Frontal cortex (tissue), 4 donors: ENCODE data around the gene ASZ1. TPM values are rescaled to one million over a fixed set of nuclear protein-coding genes. Genes with fewer than 3 reads are reported as not detected.
A peak's percentile ranks its signal among the peaks of the same experiment; 100 is the strongest.

Experiments
- DNase-seq, 2 donors: peaks; one replicate each; pipeline ENCODE4 v3.0.0; 2012; ENCODE audit warnings: low spot score in 2 of 2
- FAIRE-seq: peaks from 2 replicates; lab custom pipeline; 2012; peaks lifted over from hg19 to GRCh38; lab: Jason Lieb, UNC
- total RNA-seq: library from RNA; depleted of rRNA; stranded (reverse); fragments of >200 nt; gene quantifications from one replicate; pipeline ENCODE4 v1.2.3, GENCODE V29; 2014
- donor health status: control.
- donor health status: control.
- donor health status: control.

ASZ1 gene
- total RNA-seq, 1 donor from 2014 or later, result not detected

- no peak for DNase-seq
- no peak for FAIRE-seq
Measured at GRCh38 chr7:117350027-117350426, 77.3 kb downstream of the ASZ1 start.

- FAIRE-seq, result no peak
- DNase-seq, result no peak
Measured at GRCh38 chr7:117349570-117349969, 77.7 kb downstream of the ASZ1 start.

- FAIRE-seq (no peak), DNase-seq (no peak)
Measured at GRCh38 chr7:117347962-117348672, 79.2 kb downstream of the ASZ1 start.

GRCh38 chr7:117347480-117347879 lies 79.8 kb downstream of the ASZ1 start:
- DNase-seq, result no peak
- no peak for FAIRE-seq

DNA sequence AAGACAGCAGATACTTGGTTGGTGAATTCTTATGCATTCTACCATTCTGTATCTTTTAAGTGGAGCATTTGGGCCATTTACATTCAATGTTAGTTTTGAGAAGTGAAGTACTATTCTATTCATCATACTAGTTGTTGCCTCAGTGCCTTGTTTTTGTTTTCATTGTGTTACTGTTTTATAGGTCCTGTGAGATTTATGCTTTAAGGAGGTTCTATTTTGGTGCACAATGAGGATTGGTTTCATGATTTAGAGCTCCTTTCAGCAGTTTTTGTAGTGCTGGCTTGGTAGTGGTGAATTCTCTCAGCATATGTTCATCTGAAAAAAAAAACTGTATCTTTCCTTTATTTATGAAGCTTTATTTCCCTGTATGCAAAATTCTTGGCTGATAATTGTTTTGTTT lies 81.1 kb downstream of the ASZ1 start:
- FAIRE-seq, result no peak
- no peak for DNase-seq

- DNase-seq (no peak), FAIRE-seq (no peak)
Measured at GRCh38 chr7:117338020-117338419, 89.3 kb downstream of the ASZ1 start.

DNA sequence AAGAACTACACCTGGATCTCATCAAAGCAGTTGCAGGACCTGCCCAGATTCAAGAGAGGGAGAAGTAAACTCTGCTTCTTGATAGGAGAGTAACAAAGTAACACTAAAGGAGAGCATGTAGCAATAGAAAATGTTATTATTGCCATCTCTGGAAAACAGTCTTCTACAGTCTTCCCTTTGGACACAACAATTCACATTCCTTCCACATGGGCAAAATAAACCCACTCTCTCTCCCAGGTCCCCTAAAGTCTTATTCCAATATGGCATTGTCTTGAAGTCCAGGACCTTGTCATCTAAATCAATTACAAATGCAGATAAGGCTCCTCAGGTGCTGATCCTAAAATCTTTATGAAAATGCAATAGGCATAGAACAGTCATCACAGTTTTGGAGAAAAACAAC lies 94.1 kb downstream of the ASZ1 start:
- FAIRE-seq, result no peak

GRCh38 chr7:117332031-117332430 lies 95.3 kb downstream of the ASZ1 start:
- FAIRE-seq (no peak), DNase-seq (no peak)

More for the DNA sequence above, 94.1 kb downstream of the ASZ1 start:
- DNase-seq, result no peak

- FAIRE-seq (no peak), DNase-seq (no peak)
Measured at GRCh38 chr7:117325836-117326235, 101.5 kb downstream of the ASZ1 start.

DNA sequence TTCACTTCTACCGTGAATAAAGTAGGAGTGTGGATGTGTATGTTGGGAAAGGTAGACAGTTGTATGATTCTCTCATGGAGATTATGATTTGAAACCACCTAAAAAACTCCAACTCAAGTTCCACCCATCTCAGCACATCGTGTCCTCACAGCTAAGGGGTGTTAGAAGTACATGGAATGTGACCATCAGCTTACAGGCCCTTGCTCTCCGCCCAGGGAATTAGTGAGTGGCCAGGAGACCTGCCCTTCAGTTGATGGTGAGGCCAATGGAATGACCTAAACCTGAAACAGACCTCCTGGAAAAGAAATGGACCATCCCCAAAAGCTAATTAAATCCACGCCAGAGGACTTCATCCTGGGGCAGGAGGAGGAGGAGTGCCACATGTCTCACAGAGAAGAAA lies 102.3 kb downstream of the ASZ1 start:
- no peak for DNase-seq

DNA sequence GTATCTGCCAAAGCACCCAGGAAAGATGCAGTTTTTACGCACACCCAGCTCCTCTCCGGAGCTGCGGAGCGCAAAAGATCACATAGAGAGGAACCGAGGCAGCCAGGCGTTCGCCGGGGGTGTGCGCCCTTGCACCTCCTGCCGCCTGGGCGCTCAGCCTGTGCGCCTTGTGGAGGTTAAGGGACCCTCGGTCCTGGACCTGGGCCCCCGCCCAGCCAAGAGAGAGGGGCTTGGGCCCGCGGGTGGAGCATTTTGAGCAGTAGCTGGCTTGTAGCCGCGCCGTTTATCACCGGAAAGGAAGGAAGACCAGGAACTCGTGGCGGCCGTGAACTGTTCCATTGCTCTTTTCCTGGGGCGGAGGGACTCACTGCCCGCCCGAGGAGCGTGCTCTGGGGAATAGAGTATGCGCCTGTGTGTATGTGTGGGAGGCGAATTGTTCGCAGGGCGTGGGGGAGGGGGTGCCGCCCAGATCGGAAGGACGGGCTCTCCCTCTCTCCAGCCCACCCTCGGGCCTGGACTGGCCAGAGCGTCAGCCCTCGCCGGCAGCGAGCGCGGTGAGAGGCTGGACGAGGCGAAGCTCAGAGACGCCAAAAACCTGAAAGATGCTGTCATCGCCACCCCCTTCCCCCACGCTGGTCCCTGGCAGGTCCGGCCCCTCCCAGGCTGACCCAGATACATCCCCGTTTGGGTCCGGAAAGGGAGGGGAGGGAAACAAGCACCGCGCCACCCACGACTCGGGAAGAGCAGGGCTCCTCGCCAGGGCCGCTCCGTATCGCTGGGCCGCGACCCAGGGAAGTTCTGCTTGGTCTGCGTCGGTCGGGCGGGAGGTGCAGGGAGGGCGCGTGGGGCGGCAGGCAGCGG lies 103.2 kb downstream of the ASZ1 start:
- FAIRE-seq (no peak), DNase-seq (peak; percentile 31 to 35)

More for the DNA sequence above, 102.3 kb downstream of the ASZ1 start:
- FAIRE-seq, result no peak

GRCh38 chr7:117323305-117323850 lies 103.9 kb downstream of the ASZ1 start:
- DNase-seq, result peak in 1 of 2 donors; percentile 17
- no peak for FAIRE-seq

- DNase-seq (peak in 1 of 2 donors; percentile 6), FAIRE-seq (no peak)
Measured at GRCh38 chr7:117322741-117323304, 104.5 kb downstream of the ASZ1 start, which contains the start of gene WNT2. TSS of gene WNT2 (minus strand) at chr7:117323058. CDS start at chr7:117322989, 69 bp downstream.

GRCh38 chr7:117320523-117320922 lies 106.8 kb downstream of the ASZ1 start:
- no peak for FAIRE-seq
- no peak for DNase-seq

GRCh38 chr7:117319181-117319580 lies 108.1 kb downstream of the ASZ1 start:
- no peak for DNase-seq

DNA sequence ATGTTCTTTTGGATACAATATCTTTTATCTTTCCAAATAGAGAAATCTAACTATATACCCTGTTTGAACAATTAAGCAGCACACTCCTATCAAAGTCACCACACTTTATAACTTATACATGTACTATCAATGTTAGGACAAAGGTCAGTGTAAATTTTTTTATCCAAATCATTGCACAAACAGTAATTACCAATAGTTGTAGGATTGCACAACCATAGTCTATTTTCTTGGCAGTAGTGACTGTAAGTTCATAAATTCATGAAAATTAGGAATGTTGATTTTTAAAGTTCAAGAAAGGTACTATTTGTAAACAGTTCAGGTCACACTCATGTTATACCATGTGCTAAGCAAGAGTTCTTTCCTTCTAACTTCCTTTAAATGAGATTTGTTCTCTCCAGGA lies 113.7 kb downstream of the ASZ1 start:
- FAIRE-seq (no peak), DNase-seq (no peak)

More at GRCh38 chr7:117319181-117319580, 108.1 kb downstream of the ASZ1 start:
- FAIRE-seq, result no peak
